Measurements from ENCODE around the gene WDR44.
"Not testable (repeated sequence)": the region's sequence is repeated elsewhere in the genome, so short reads cannot be mapped to it uniquely, and the experiment has no call there.

Gene WDR44

DNA sequence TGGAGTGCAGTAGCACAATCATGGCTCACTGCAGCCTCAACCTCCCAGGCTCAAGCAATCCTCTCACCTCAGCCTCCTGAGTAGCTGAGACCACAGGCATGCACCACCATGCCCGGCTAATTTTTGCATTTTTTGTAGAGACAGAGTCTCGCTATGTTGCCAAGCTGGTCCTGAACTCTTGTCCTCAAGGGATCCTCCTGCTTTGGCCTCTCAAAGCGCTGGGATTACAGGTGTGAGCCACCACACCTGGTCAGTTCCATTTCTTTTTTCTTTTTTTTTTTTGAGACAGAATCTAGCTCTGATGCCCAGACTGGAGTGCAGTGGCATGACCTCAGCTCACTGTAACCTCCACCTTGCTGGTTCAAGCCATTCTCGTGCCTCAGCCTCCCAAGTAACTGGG is 136.5 kb downstream of the WDR44 start:
- H3K9me3 ChIP-seq (ENCODE audit: control insufficient read depth, insufficient read depth, low read length); H3K36me3 ChIP-seq (ENCODE audit: insufficient read depth, low read length); H3K4me1 ChIP-seq (ENCODE audit: insufficient read depth, low read length); H3K9ac ChIP-seq (ENCODE audit: low read depth, low read length): not testable (repeated sequence)

- H3K9me3 ChIP-seq (ENCODE audit: control insufficient read depth, insufficient read depth, low read length) = no peaks in the 10 kb centered on the region
- no peaks in the 10 kb centered on the region for H3K36me3 ChIP-seq (ENCODE audit: insufficient read depth, low read length)
- H3K4me1 ChIP-seq (ENCODE audit: insufficient read depth, low read length) = no peaks in the 10 kb centered on the region
- no peak overlapping the region for H3K9ac ChIP-seq (ENCODE audit: low read depth, low read length)
These were observed 138.5 kb downstream of the WDR44 start for GRCh38 chrX:118484216-118484903.

GRCh38 chrX:118486693-118487092 is 140.8 kb downstream of the WDR44 start:
- H3K4me1 ChIP-seq (ENCODE audit: insufficient read depth, low read length); H3K36me3 ChIP-seq (ENCODE audit: insufficient read depth, low read length); H3K9me3 ChIP-seq (ENCODE audit: control insufficient read depth, insufficient read depth, low read length); H3K9ac ChIP-seq (ENCODE audit: low read depth, low read length): not testable (repeated sequence)

- H3K4me1 ChIP-seq (ENCODE audit: insufficient read depth, low read length) = peaks cover 18% of the 10 kb centered on the region
- H3K9ac ChIP-seq (ENCODE audit: low read depth, low read length) = no peak overlapping the region
- H3K36me3 ChIP-seq (ENCODE audit: insufficient read depth, low read length) = no peaks in the 10 kb centered on the region
- no peaks in the 10 kb centered on the region; the same call in 1 of the 2 replicates for H3K9me3 ChIP-seq (ENCODE audit: control insufficient read depth, insufficient read depth, low read length)
These were observed 147.1 kb downstream of the WDR44 start for GRCh38 chrX:118493016-118493415.

- Histone ChIP-seq H3K36me3 (ENCODE audit: insufficient read depth, low read length) (no peaks in the 10 kb centered on the region), H3K9me3 (ENCODE audit: control insufficient read depth, insufficient read depth, low read length) (no peaks in the 10 kb centered on the region; the same call in 1 of the 2 replicates), H3K4me1 (ENCODE audit: insufficient read depth, low read length) (peaks cover 25% of the 10 kb centered on the region), H3K9ac (ENCODE audit: low read depth, low read length) (no peak overlapping the region)
These were observed 147.9 kb downstream of the WDR44 start for GRCh38 chrX:118493653-118494297.

- no peaks in the 10 kb centered on the region for H3K36me3 ChIP-seq (ENCODE audit: insufficient read depth, low read length)
- peaks cover 32% of the 10 kb centered on the region for H3K4me1 ChIP-seq (ENCODE audit: insufficient read depth, low read length)
- no peaks in the 10 kb centered on the region; the same call in 1 of the 2 replicates for H3K9me3 ChIP-seq (ENCODE audit: control insufficient read depth, insufficient read depth, low read length)
- H3K9ac ChIP-seq (ENCODE audit: low read depth, low read length) = peak within 1 kb of the TSS; percentile 96
These were observed 149.4 kb downstream of the WDR44 start, which contains the start of gene DOCK11 for GRCh38 chrX:118495061-118495921. DOCK11 (plus strand) TSS chrX:118495815; CDS start chrX:118495972, 157 bp downstream.

GRCh38 chrX:118495958-118496762 is 150.3 kb downstream of the WDR44 start:
- Histone ChIP-seq H3K36me3 (ENCODE audit: insufficient read depth, low read length) (no peaks in the 10 kb centered on the region), H3K9me3 (ENCODE audit: control insufficient read depth, insufficient read depth, low read length) (no peaks in the 10 kb centered on the region; the same call in 1 of the 2 replicates), H3K9ac (ENCODE audit: low read depth, low read length) (peak overlapping the region; percentile 96)

DNA sequence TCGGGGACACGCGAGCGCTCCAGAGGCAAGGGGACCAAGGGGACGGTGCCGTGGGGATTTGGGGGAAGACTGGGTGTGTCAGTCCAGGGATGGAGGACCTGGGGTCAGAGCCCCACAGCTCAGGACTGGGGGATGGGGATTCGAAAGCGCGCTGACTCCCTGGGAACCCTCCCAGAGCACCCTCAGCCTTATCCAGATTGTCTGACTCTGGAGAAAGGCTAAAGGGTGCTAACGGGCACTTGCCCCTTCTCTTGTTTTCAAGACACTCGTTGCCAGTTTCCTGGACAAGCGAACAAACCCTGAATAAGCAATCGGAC is 150.8 kb downstream of the WDR44 start:
- Histone ChIP-seq H3K9ac (ENCODE audit: low read depth, low read length) (peak overlapping the region; percentile 96), H3K4me1 (ENCODE audit: insufficient read depth, low read length) (peaks cover 34% of the 10 kb centered on the region), H3K36me3 (ENCODE audit: insufficient read depth, low read length) (no peaks in the 10 kb centered on the region), H3K9me3 (ENCODE audit: control insufficient read depth, insufficient read depth, low read length) (no peaks in the 10 kb centered on the region; the same call in 1 of the 2 replicates)

More at GRCh38 chrX:118495958-118496762, 150.3 kb downstream of the WDR44 start:
- peaks cover 32% of the 10 kb centered on the region for H3K4me1 ChIP-seq (ENCODE audit: insufficient read depth, low read length)

DNA sequence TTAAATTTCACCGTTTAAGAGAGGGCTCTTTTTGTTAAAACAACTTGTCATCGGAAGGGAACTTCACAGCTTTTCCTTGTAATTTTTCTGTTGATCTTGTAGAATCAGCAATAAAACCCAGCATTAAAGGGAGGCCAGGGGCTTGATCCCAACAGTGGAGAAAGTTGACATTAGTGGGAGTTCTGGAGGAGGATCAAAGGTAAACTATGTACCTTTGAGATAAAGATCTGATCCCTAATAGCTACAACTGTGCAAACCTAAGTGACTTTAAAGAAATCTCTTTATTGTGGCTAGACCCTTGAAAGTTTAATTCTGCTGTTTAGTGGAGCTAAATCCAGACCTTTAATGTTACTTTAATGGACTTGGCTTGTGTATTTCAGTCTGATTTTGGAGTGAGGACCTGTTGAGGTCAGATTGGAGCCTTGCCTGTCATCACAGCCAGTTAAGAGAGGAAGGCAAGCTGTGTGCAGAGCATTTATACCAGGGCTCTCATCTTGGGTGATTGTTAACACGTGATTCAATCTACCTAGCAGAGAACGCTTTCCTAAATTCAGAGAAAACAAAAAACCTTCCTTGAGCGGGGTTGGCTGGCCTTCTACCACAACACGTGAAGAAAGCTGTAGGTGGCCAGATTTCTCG is 151.4 kb downstream of the WDR44 start:
- Histone ChIP-seq H3K9me3 (ENCODE audit: control insufficient read depth, insufficient read depth, low read length) (no peaks in the 10 kb centered on the region; the same call in 1 of the 2 replicates), H3K9ac (ENCODE audit: low read depth, low read length) (peak overlapping the region; percentile 96; the same call in 1 of the 2 replicates), H3K36me3 (ENCODE audit: insufficient read depth, low read length) (no peaks in the 10 kb centered on the region), H3K4me1 (ENCODE audit: insufficient read depth, low read length) (peaks cover 40% of the 10 kb centered on the region)

DNA sequence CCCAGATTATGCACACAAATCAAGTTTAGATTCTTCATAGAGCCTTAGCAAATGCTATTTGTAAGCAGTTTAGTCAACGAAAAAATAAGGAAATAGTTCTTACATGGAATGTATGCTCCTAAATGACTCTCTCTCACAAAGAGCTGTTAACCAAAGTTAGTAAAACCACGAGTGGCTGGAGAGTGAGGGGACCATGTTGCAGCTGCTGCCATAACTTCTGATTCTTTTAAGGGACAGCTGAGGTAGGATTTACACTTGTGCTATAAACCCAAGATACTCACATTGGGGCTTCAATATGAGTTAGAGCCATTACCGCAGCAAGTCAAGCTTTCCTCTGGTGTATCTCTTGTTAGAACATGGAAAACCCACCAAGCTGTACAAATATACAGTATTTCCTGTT is 152.4 kb downstream of the WDR44 start:
- H3K36me3 ChIP-seq (ENCODE audit: insufficient read depth, low read length) = no peaks in the 10 kb centered on the region
- H3K9ac ChIP-seq (ENCODE audit: low read depth, low read length) = no peak overlapping the region
- no peaks in the 10 kb centered on the region; the same call in 1 of the 2 replicates for H3K9me3 ChIP-seq (ENCODE audit: control insufficient read depth, insufficient read depth, low read length)
- peaks cover 41% of the 10 kb centered on the region for H3K4me1 ChIP-seq (ENCODE audit: insufficient read depth, low read length)

- Histone ChIP-seq H3K4me1 (ENCODE audit: insufficient read depth, low read length) (peaks cover 41% of the 10 kb centered on the region), H3K9me3 (ENCODE audit: control insufficient read depth, insufficient read depth, low read length) (no peaks in the 10 kb centered on the region; the same call in 1 of the 2 replicates), H3K9ac (ENCODE audit: low read depth, low read length) (peak overlapping the region; percentile 43; the same call in 1 of the 2 replicates), H3K36me3 (ENCODE audit: insufficient read depth, low read length) (no peaks in the 10 kb centered on the region)
These were observed 152.8 kb downstream of the WDR44 start for GRCh38 chrX:118498755-118499154.

DNA sequence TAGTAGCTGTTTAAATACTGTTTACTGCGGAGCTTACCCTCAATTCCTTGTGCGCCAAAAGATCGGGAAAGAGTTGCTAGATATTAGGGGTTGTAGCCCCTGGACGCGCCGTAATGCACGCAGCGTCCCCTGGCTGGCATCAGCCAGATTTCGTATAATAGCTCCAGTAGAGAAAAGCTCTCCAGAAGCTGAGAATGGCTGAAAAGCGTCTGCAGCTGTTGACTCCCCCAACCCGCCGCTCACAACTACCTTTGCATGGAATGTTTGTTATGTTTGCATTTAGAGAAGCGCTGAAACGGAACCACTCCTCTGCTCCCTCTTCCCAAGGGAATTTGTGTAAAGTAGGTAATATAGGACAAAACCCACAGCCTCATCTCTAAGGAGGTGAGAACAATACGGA is 153.4 kb downstream of the WDR44 start:
- H3K9me3 ChIP-seq (ENCODE audit: control insufficient read depth, insufficient read depth, low read length) = no peaks in the 10 kb centered on the region

More for the DNA sequence above, 153.4 kb downstream of the WDR44 start:
- H3K36me3 ChIP-seq (ENCODE audit: insufficient read depth, low read length) = no peaks in the 10 kb centered on the region
- H3K9ac ChIP-seq (ENCODE audit: low read depth, low read length) = peak overlapping the region; percentile 43; the same call in 1 of the 2 replicates
- H3K4me1 ChIP-seq (ENCODE audit: insufficient read depth, low read length) = peaks cover 38% of the 10 kb centered on the region

All from ES-I3 (cell line).